HEK293 (cell line): ENCODE measurements around the gene RNF41.
A peak's percentile ranks its signal among the peaks of the same experiment; 100 is the strongest.

Experiments used
- GFI1B ChIP-seq: fragments of 450-650 bp; formaldehyde crosslinking; IDR thresholded peaks from 2 replicates; pipeline ENCODE4 v1.5.1; 2016; ENCODE audit warnings: missing biosample characterization, missing genetic modification characterization
- GLIS1 ChIP-seq: fragments of 450-650 bp; formaldehyde crosslinking; IDR thresholded peaks from 2 replicates; pipeline ENCODE4 v1.5.1; 2016; ENCODE audit warnings: missing biosample characterization, missing genetic modification characterization
- HOXA7 ChIP-seq: sonication (generic); formaldehyde crosslinking; IDR thresholded peaks from 2 replicates; pipeline ENCODE4 v1.8.1; 2022; ENCODE audit warnings: missing genetic modification reagents, borderline replicate concordance
- HOXC10 ChIP-seq: sonication (generic); formaldehyde crosslinking; IDR thresholded peaks from 2 replicates; pipeline ENCODE4 v1.8.1; 2023; ENCODE audit warnings: mild to moderate bottlenecking, missing genetic modification reagents
- KLF16 ChIP-seq: fragments of 450-650 bp; formaldehyde crosslinking; IDR thresholded peaks from 2 replicates; pipeline ENCODE4 v1.5.1; 2017; ENCODE audit warnings: missing biosample characterization, missing genetic modification characterization
- KLF9 ChIP-seq: fragments of 450-650 bp; formaldehyde crosslinking; IDR thresholded peaks from 2 replicates; pipeline ENCODE4 v1.5.1; 2016; ENCODE audit warnings: missing biosample characterization, missing genetic modification characterization, low read depth
- MZF1 ChIP-seq: fragments of 450-650 bp; formaldehyde crosslinking; IDR thresholded peaks from 2 replicates; pipeline ENCODE4 v1.5.1; 2017; ENCODE audit warnings: missing biosample characterization, missing genetic modification characterization, borderline replicate concordance
- PRDM1 ChIP-seq: fragments of 450-650 bp; formaldehyde crosslinking; IDR thresholded peaks from 2 replicates; pipeline ENCODE4; 2016; ENCODE audit warnings: missing biosample characterization, missing genetic modification characterization
- TRIM28 ChIP-seq: IDR thresholded peaks from 2 replicates; pipeline ENCODE4 v1.6.1; 2011; ENCODE audit warnings: low read length, control low read depth, borderline replicate concordance
- ZFP41 ChIP-seq: fragments of 450-650 bp; formaldehyde crosslinking; IDR thresholded peaks from 2 replicates; pipeline ENCODE4 v1.5.1; 2016; ENCODE audit warnings: missing biosample characterization, missing genetic modification characterization, borderline replicate concordance
- ZNF157 ChIP-seq: fragments of 450-650 bp; formaldehyde crosslinking; IDR thresholded peaks from 2 replicates; pipeline ENCODE4 v1.5.1; 2016; ENCODE audit warnings: missing biosample characterization, missing genetic modification characterization
- ZNF2 ChIP-seq: fragments of 450-650 bp; formaldehyde crosslinking; IDR thresholded peaks from 2 replicates; pipeline ENCODE4 v1.5.1; 2016; ENCODE audit warnings: missing biosample characterization, missing genetic modification characterization
- ZNF202 ChIP-seq: fragments of 450-650 bp; formaldehyde crosslinking; IDR thresholded peaks from 2 replicates; pipeline ENCODE4 v1.5.1; 2016; ENCODE audit warnings: missing biosample characterization, missing genetic modification characterization, borderline replicate concordance
- ZNF324 ChIP-seq: fragments of 450-650 bp; formaldehyde crosslinking; IDR thresholded peaks from 2 replicates; pipeline ENCODE4 v1.5.1; 2016; ENCODE audit warnings: missing biosample characterization, missing genetic modification characterization
- ZNF341 ChIP-seq: fragments of 450-650 bp; formaldehyde crosslinking; IDR thresholded peaks from 2 replicates; pipeline ENCODE4; 2016; ENCODE audit warnings: low read depth, missing biosample characterization, missing genetic modification characterization
- ZNF423 ChIP-seq: fragments of 450-650 bp; formaldehyde crosslinking; IDR thresholded peaks from 2 replicates; pipeline ENCODE4 v1.5.1; 2016; ENCODE audit warnings: missing biosample characterization, missing genetic modification characterization
- ZNF585B ChIP-seq: fragments of 450-650 bp; formaldehyde crosslinking; IDR thresholded peaks from 2 replicates; pipeline ENCODE4 v1.5.1; 2016; ENCODE audit warnings: missing biosample characterization, missing genetic modification characterization
- ZNF621 ChIP-seq: fragments of 450-650 bp; formaldehyde crosslinking; IDR thresholded peaks from 2 replicates; pipeline ENCODE4 v1.5.1; 2017; ENCODE audit warnings: missing biosample characterization, missing genetic modification characterization
- ZNF626 ChIP-seq: fragments of 450-650 bp; sonication (Bioruptor Pico); formaldehyde crosslinking; IDR thresholded peaks from 2 replicates; pipeline ENCODE4 v1.5.1; 2018; ENCODE audit warnings: missing biosample characterization, missing genetic modification characterization, inconsistent platforms
- ZNF777 ChIP-seq: fragments of 450-650 bp; formaldehyde crosslinking; IDR thresholded peaks from 2 replicates; pipeline ENCODE4 v1.5.1; 2017; ENCODE audit warnings: missing biosample characterization, missing genetic modification characterization, borderline replicate concordance
- ZNF785 ChIP-seq: fragments of 450-650 bp; formaldehyde crosslinking; IDR thresholded peaks from 2 replicates; pipeline ENCODE4 v1.5.1; 2016; ENCODE audit warnings: missing biosample characterization, missing genetic modification characterization
- ZSCAN16 ChIP-seq: fragments of 450-650 bp; formaldehyde crosslinking; IDR thresholded peaks from 2 replicates; pipeline ENCODE4 v1.5.1; 2016; ENCODE audit warnings: missing biosample characterization, missing genetic modification characterization
- ZXDB ChIP-seq: fragments of 450-650 bp; formaldehyde crosslinking; IDR thresholded peaks from 2 replicates; pipeline ENCODE4 v1.5.1; 2016; ENCODE audit warnings: missing biosample characterization, missing genetic modification characterization
- TF ChIP-seq, protein P1 (sequence below): fragments of 450-650 bp; formaldehyde crosslinking; IDR thresholded peaks from 2 replicates; pipeline ENCODE4 v1.5.1; 2016; ENCODE audit warnings: missing biosample characterization, missing genetic modification characterization
- TF ChIP-seq, protein P2 (sequence below): fragments of 450-650 bp; formaldehyde crosslinking; IDR thresholded peaks from 2 replicates; pipeline ENCODE4 v1.5.1; 2016; ENCODE audit warnings: missing biosample characterization, missing genetic modification characterization
- TF ChIP-seq, protein P3 (sequence below): fragments of 450-650 bp; formaldehyde crosslinking; optimal IDR thresholded peaks from 2 replicates; pipeline ENCODE3; 2016; ENCODE audit warnings: missing biosample characterization, mild to moderate bottlenecking, missing genetic modification characterization
- TF ChIP-seq, protein P4 (sequence below): fragments of 450-650 bp; formaldehyde crosslinking; IDR thresholded peaks from 2 replicates; pipeline ENCODE4 v1.5.1; 2016; ENCODE audit warnings: missing biosample characterization, missing genetic modification characterization
- TF ChIP-seq, protein P5 (sequence below): fragments of 450-650 bp; formaldehyde crosslinking; IDR thresholded peaks from 2 replicates; pipeline ENCODE4 v1.5.1; 2017; ENCODE audit warnings: missing biosample characterization, missing genetic modification characterization
- TF ChIP-seq, protein P6 (sequence below): fragments of 450-650 bp; formaldehyde crosslinking; IDR thresholded peaks from 2 replicates; pipeline ENCODE4 v1.5.1; 2016; ENCODE audit warnings: missing biosample characterization, missing genetic modification characterization

The RNF41 gene

DNA sequence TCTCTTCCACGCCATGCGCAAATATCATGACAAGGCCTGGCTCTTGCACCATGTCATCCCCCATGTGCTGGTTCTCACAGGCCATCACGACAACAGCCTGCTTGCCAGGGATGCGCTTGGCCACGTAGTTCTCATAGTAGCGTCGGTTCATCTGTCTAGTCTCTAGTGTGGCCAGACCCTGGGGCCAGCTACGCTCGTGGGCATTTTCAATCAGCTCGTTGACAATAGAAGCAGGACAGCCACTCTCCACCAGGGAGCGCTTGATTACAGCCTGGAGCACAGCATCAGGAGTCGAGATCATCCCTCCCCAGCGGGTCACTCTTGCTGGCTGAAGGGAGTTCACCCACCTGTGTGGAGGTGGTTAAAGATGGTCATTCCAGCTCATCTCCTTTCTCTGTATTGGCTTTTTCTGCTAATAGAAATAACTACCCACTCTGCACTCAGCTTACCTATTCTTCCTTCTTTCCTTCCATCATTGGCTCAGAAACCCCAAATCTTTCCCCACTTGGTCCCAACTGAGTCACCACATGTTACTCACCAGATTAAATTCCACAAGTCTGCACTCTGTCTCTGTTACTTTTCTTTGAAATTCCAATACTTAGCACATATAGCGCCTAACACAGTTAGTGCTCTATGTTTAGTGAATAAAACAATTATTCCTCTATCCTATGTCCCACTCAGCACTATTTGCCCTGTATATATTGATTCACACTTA is 15.1 kb downstream of the RNF41 start (continued):
- TF ChIP-seq, protein P1, sequence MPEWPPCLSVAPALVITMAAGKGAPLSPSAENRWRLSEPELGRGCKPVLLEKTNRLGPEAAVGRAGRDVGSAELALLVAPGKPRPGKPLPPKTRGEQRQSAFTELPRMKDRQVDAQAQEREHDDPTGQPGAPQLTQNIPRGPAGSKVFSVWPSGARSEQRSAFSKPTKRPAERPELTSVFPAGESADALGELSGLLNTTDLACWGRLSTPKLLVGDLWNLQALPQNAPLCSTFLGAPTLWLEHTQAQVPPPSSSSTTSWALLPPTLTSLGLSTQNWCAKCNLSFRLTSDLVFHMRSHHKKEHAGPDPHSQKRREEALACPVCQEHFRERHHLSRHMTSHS: no peak
- TF ChIP-seq ZFP41 (tag by site-specific recombination) (no peak), ZNF2 (peak; percentile 92), ZNF341 (tag by site-specific recombination) (no peak), ZSCAN16 (tag by site-specific recombination) (no peak), ZNF324 (tag by site-specific recombination) (no peak), PRDM1 (no peak), ZNF777 (tag by site-specific recombination) (no peak), HOXA7 (CRISPR knock-in tag) (no peak), TRIM28 (no peak), ZNF626 (tag by site-specific recombination) (no peak), GLIS1 (tag by site-specific recombination) (no peak), ZXDB (tag by site-specific recombination) (peak; percentile 36; the same call in 1 of the 2 replicates), KLF9 (no peak), ZNF157 (tag by site-specific recombination) (no peak), ZNF621 (tag by site-specific recombination) (no peak), ZNF585B (tag by site-specific recombination) (no peak), GFI1B (tag by site-specific recombination) (no peak), ZNF423 (tag by site-specific recombination) (no peak), HOXC10 (CRISPR knock-in tag) (no peak), ZNF202 (tag by site-specific recombination) (no peak), KLF16 (tag by site-specific recombination) (no peak), MZF1 (tag by site-specific recombination) (no peak), ZNF785 (no peak)
- TF ChIP-seq, protein P2, sequence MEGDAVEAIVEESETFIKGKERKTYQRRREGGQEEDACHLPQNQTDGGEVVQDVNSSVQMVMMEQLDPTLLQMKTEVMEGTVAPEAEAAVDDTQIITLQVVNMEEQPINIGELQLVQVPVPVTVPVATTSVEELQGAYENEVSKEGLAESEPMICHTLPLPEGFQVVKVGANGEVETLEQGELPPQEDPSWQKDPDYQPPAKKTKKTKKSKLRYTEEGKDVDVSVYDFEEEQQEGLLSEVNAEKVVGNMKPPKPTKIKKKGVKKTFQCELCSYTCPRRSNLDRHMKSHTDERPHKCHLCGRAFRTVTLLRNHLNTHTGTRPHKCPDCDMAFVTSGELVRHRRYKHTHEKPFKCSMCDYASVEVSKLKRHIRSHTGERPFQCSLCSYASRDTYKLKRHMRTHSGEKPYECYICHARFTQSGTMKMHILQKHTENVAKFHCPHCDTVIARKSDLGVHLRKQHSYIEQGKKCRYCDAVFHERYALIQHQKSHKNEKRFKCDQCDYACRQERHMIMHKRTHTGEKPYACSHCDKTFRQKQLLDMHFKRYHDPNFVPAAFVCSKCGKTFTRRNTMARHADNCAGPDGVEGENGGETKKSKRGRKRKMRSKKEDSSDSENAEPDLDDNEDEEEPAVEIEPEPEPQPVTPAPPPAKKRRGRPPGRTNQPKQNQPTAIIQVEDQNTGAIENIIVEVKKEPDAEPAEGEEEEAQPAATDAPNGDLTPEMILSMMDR: peak; percentile 49
- TF ChIP-seq, protein P3, sequence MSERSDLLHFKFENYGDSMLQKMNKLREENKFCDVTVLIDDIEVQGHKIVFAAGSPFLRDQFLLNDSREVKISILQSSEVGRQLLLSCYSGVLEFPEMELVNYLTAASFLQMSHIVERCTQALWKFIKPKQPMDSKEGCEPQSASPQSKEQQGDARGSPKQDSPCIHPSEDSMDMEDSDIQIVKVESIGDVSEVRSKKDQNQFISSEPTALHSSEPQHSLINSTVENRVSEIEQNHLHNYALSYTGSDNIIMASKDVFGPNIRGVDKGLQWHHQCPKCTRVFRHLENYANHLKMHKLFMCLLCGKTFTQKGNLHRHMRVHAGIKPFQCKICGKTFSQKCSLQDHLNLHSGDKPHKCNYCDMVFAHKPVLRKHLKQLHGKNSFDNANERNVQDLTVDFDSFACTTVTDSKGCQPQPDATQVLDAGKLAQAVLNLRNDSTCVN: no peak
- TF ChIP-seq, protein P4, sequence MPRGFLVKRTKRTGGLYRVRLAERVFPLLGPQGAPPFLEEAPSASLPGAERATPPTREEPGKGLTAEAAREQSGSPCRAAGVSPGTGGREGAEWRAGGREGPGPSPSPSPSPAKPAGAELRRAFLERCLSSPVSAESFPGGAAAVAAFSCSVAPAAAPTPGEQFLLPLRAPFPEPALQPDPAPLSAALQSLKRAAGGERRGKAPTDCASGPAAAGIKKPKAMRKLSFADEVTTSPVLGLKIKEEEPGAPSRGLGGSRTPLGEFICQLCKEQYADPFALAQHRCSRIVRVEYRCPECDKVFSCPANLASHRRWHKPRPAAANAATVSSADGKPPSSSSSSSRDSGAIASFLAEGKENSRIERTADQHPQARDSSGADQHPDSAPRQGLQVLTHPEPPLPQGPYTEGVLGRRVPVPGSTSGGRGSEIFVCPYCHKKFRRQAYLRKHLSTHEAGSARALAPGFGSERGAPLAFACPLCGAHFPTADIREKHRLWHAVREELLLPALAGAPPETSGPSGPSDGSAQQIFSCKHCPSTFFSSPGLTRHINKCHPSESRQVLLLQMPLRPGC (tag by site-specific recombination): no peak
- TF ChIP-seq, protein P5, sequence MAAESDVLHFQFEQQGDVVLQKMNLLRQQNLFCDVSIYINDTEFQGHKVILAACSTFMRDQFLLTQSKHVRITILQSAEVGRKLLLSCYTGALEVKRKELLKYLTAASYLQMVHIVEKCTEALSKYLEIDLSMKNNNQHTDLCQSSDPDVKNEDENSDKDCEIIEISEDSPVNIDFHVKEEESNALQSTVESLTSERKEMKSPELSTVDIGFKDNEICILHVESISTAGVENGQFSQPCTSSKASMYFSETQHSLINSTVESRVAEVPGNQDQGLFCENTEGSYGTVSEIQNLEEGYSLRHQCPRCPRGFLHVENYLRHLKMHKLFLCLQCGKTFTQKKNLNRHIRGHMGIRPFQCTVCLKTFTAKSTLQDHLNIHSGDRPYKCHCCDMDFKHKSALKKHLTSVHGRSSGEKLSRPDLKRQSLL (tag by site-specific recombination): no peak
- TF ChIP-seq, protein P6, sequence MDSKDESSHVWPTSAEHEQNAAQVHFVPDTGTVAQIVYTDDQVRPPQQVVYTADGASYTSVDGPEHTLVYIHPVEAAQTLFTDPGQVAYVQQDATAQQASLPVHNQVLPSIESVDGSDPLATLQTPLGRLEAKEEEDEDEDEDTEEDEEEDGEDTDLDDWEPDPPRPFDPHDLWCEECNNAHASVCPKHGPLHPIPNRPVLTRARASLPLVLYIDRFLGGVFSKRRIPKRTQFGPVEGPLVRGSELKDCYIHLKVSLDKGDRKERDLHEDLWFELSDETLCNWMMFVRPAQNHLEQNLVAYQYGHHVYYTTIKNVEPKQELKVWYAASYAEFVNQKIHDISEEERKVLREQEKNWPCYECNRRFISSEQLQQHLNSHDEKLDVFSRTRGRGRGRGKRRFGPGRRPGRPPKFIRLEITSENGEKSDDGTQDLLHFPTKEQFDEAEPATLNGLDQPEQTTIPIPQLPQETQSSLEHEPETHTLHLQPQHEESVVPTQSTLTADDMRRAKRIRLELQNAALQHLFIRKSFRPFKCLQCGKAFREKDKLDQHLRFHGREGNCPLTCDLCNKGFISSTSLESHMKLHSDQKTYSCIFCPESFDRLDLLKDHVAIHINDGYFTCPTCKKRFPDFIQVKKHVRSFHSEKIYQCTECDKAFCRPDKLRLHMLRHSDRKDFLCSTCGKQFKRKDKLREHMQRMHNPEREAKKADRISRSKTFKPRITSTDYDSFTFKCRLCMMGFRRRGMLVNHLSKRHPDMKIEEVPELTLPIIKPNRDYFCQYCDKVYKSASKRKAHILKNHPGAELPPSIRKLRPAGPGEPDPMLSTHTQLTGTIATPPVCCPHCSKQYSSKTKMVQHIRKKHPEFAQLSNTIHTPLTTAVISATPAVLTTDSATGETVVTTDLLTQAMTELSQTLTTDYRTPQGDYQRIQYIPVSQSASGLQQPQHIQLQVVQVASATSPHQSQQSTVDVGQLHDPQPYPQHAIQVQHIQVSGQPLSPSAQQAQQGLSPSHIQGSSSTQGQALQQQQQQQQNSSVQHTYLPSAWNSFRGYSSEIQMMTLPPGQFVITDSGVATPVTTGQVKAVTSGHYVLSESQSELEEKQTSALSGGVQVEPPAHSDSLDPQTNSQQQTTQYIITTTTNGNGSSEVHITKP (tag by site-specific recombination): peak; percentile 53; the same call in 1 of the 2 replicates
